GM12878 (cell line): ENCODE results near the gene ASF1B. TPM values are rescaled to one million over a fixed set of nuclear protein-coding genes. Genes with fewer than 3 reads are reported as not detected.

ENCODE experiments used
- ATAC-seq: fragments of 200-7000 bp; cut with Tn5 transposase; 3 replicates; pipeline ENCODE4 v1.9.1; 2020; ENCODE audit warnings: mild to moderate bottlenecking, moderate library complexity
- BruUV-seq: library from RNA; stranded (reverse); fragments of 400-500 nt; replicated peaks from 2 replicates; lab custom pipeline; 2021; lab: Mats Ljungman, UMichigan
- CTCF ChIA-PET: fragments of 300-600 bp; sonication (Branson Sonifier 250); formaldehyde crosslinking; extraction: SDS; loops from one replicate; lab custom pipeline; 2021; ENCODE audit warnings: inconsistent platforms; lab: Yijun Ruan, JAX
- POLR2A ChIA-PET: fragments of 350-600 bp; formaldehyde crosslinking; extraction: SDS; loops from one replicate; lab custom pipeline; 2021; ENCODE audit warnings: inconsistent platforms; lab: Charles Lee
- RAD21 ChIA-PET: fragments of 300-600 bp; sonication (Branson Sonifier 250); formaldehyde crosslinking; loops from one replicate; lab custom pipeline; 2023; ENCODE audit warnings: antibody characterized with exemption; ENCODE audit not compliant: unreplicated experiment; lab: Charles Lee
- SMC1A ChIA-PET: fragments of 300-600 bp; sonication (Branson Sonifier 250); formaldehyde crosslinking; loops from one replicate; lab custom pipeline; 2023; ENCODE audit not compliant: unreplicated experiment, uncharacterized antibody; lab: Charles Lee
- DNase-seq: peaks from one replicate; pipeline ENCODE4 v3.0.0-alpha.2; 2011; ENCODE audit warnings: low read depth, low spot score
- FAIRE-seq: peaks from 3 replicates; lab custom pipeline; 2011; peaks lifted over from hg19 to GRCh38; lab: Jason Lieb, UNC
- H2AFZ ChIP-seq: 2 replicates; pipeline ENCODE4 v1.6.0; 2011; ENCODE audit warnings: low read depth, low read length, control low read depth; ENCODE audit not compliant: control insufficient read depth
- H3K27ac ChIP-seq: 2 replicates; pipeline ENCODE4 v1.5.1; 2011; ENCODE audit warnings: control low read depth; ENCODE audit not compliant: control insufficient read depth, insufficient read depth
- H3K27me3 ChIP-seq, 2 experiments: replicated peaks in 1 of 2; 2 replicates each; pipeline versions ENCODE4 v1.6.0 to v1.6.1; 2011; ENCODE audit warnings: low read length in 1 of 2; ENCODE audit not compliant: control insufficient read depth in 2 of 2, insufficient read depth in 2 of 2
- H3K36me3 ChIP-seq, 2 experiments: 2 replicates each; pipeline ENCODE4 v1.5.1; 2011; ENCODE audit warnings: low read length in 1 of 2; ENCODE audit not compliant: control insufficient read depth in 2 of 2, insufficient read depth in 2 of 2
- H3K4me1 ChIP-seq: 2 replicates; pipeline ENCODE4 v1.6.1; 2011; ENCODE audit warnings: mild to moderate bottlenecking, low read length, moderate library complexity, mixed read lengths; ENCODE audit not compliant: control insufficient read depth, insufficient read depth
- H3K4me2 ChIP-seq: 2 replicates; pipeline ENCODE4 v1.6.0; 2011; ENCODE audit warnings: control low read depth; ENCODE audit not compliant: control insufficient read depth, insufficient read depth
- H3K4me3 ChIP-seq: fragments of 200-600 bp; sonication (generic); 2 replicates; pipeline ENCODE4 v1.5.1; 2016
- H3K79me2 ChIP-seq: 2 replicates; pipeline ENCODE4 v1.6.0; 2011; ENCODE audit warnings: low read length; ENCODE audit not compliant: control insufficient read depth, insufficient read depth
- H3K9ac ChIP-seq: 2 replicates; pipeline ENCODE4 v1.8.0; 2011; ENCODE audit warnings: low read length, control low read depth, mixed read lengths; ENCODE audit not compliant: control insufficient read depth, insufficient read depth
- H3K9me3 ChIP-seq: replicated peaks from 3 replicates; pipeline ENCODE4 v1.5.1; 2011; ENCODE audit warnings: mild to moderate bottlenecking, low read length; ENCODE audit not compliant: control insufficient read depth, insufficient read depth
- H4K20me1 ChIP-seq: 2 replicates; pipeline ENCODE4 v1.6.0; 2011; ENCODE audit not compliant: control insufficient read depth, insufficient read depth
- KLF5 ChIP-seq: fragments of 450-650 bp; IDR thresholded peaks from 2 replicates; pipeline ENCODE4 v1.6.1; 2014; ENCODE audit warnings: mild to moderate bottlenecking; ENCODE audit not compliant: partially characterized antibody
- LARP7 ChIP-seq: fragments of 450-650 bp; IDR thresholded peaks from 2 replicates; pipeline ENCODE4 v1.6.1; 2017; ENCODE audit warnings: mild to moderate bottlenecking
- MXI1 ChIP-seq: fragments of 150-350 bp; IDR thresholded peaks from 2 replicates; pipeline ENCODE4 v1.6.1; 2011; ENCODE audit warnings: low read depth, mild to moderate bottlenecking, inconsistent platforms, low read length, improper control_type of control experiment
- NR2C2 ChIP-seq: IDR thresholded peaks from 2 replicates; pipeline ENCODE4 v1.6.1; 2011; ENCODE audit warnings: borderline replicate concordance, low read depth; ENCODE audit not compliant: control insufficient read depth, insufficient read length
- RELA ChIP-seq: fragments of 450-650 bp; IDR thresholded peaks from 2 replicates; pipeline ENCODE4 v1.8.0; 2014; ENCODE audit warnings: borderline replicate concordance; ENCODE audit not compliant: partially characterized antibody
- RUNX3 ChIP-seq: IDR thresholded peaks from 2 replicates; pipeline ENCODE4 v1.6.1; 2012; ENCODE audit warnings: low read length, inconsistent platforms
- SIN3A ChIP-seq: IDR thresholded peaks from 2 replicates; pipeline ENCODE4 v1.6.1; 2012; ENCODE audit warnings: low read depth, low read length, improper control_type of control experiment
- YY1 ChIP-seq: IDR thresholded peaks from 2 replicates; pipeline ENCODE4 v1.6.1; 2011; ENCODE audit warnings: low read depth, mild to moderate bottlenecking, low read length
- WGBS: methylation state at CpG from one replicate; pipeline ENCODE4 v1.1.6; 2016; ENCODE audit warnings: low lambda C conversion rate; ENCODE audit not compliant: insufficient replicate concordance, insufficient coverage; ENCODE audit errors: missing lambda C conversion rate; 5-methylcytosine and 5-hydroxymethylcytosine counted together
- in situ Hi-C: fragments of 300-500 bp; cut with MboI; formaldehyde crosslinking; loops from 9 replicates; pipeline ENCODE4 v1.14.3; 2018; ENCODE audit warnings: mixed read lengths
- intact Hi-C: fragments of 100-400 bp; cut with micrococcal nuclease; formaldehyde crosslinking; loops from one replicate; pipeline ENCODE4 v1.14.2; 2022; ENCODE audit not compliant: unreplicated experiment
- polyA plus RNA-seq, 11 experiments: library from polyadenylated mRNA; depleted of rRNA in 4 of 11; unstranded in 6 of 11; stranded (reverse) in 5 of 11; fragments of >200 nt; fragmentation: Nextera tagmentation in 4 of 11; fragmentation: Illumina TruSeq in 1 of 11; extraction: Ambion mirVana in 4 of 11; extraction: Trizol in 1 of 11; gene quantifications; 1 replicate in 1 of 11; 2 replicates in 10 of 11; pipeline versions ENCODE4 v1.2.1 to v1.2.3, GENCODE V29; 2011 to 2016; ENCODE audit warnings: inconsistent platforms in 2 of 11, missing spikeins in 2 of 11, low read depth in 1 of 11
- total RNA-seq, 4 experiments: library from RNA; depleted of rRNA in 3 of 4; stranded (reverse); fragments of >200 nt in 3 of 4; fragmentation: Illumina TruSeq in 1 of 4; extraction: Trizol in 1 of 4; gene quantifications; 2 replicates each; pipeline versions ENCODE4 v1.2.1 to v1.2.3, GENCODE V29; 2013 to 2021
- TF ChIP-seq, protein P1 (sequence below): IDR thresholded peaks from 2 replicates; pipeline ENCODE4 v1.6.1; 2011; ENCODE audit warnings: mild to moderate bottlenecking, low read depth, low read length, moderate library complexity; ENCODE audit not compliant: insufficient replicate concordance
- TF ChIP-seq, protein P2 (sequence below): fragments of 450-650 bp; IDR thresholded peaks from 2 replicates; pipeline ENCODE4 v1.6.1; 2016; ENCODE audit warnings: mild to moderate bottlenecking

Gene ASF1B
- total and polyA plus RNA-seq, 10 of the 15 experiments (the other 5 are each of a cell fraction or from before 2014, with no cell fraction given), result 10.4 to 217 (median 90.2) TPM

GRCh38 chr19:14116918-14117578, 19.3 kb downstream of the ASF1B start:
- Histone ChIP-seq H3K9me3 (no peaks in the 10 kb centered on the region), H3K36me3 (peaks cover 0 to 2% of the 10 kb centered on the region in 2 experiments; a peak in 2 of 4 replicates), H3K27ac (0 out of 2 replicates have a peak overlapping the region, but pooled peaks have one; percentile 18), H3K9ac (peak overlapping the region; percentile 64), H3K27me3 (no peaks in the 10 kb centered on the region), H3K4me3 (peak overlapping the region; percentile 70), H3K4me1 (peaks cover 16% of the 10 kb centered on the region), H3K4me2 (peak overlapping the region; percentile 90), H3K79me2 (peaks cover 8% of the 10 kb centered on the region), H4K20me1 (no peaks in the 10 kb centered on the region), H2AFZ (peak overlapping the region; percentile 28; the same call in 1 of the 2 replicates)
- DNase-seq (no peak), FAIRE-seq (no peak), ATAC-seq (no peak)
- BruUV-seq, result no TSS peak
- POLR2A ChIA-PET, result interaction anchor here (0.9 to 1.7 kb wide), 3 partner anchors 17 to 35 kb away, joined by 3 to 5 read pairs (median 5); partner anchors contain the start of gene ASF1B
- under 1% methylated on average over 27 of the region's 33 CpGs for WGBS
- SMC1A ChIA-PET, result interaction anchor here (1.0 to 1.3 kb wide), 3 partner anchors 19 to 25 kb away, joined by 3 to 5 read pairs (median 4); partner anchors contain the start of gene ASF1B
- intact Hi-C loops (loop anchor here (5.0 kb wide), 1 partner anchor 35 kb away; no protein-coding TSS in a partner anchor), in situ Hi-C loops (no loop called here)
- TF ChIP-seq NR2C2 (no peak), YY1 (peak; percentile 27; the same call in 1 of the 2 replicates), RUNX3 (0 out of 2 replicates have a peak, but pooled peaks have one; percentile 7), KLF5 (no peak), SIN3A (0 out of 2 replicates have a peak, but pooled peaks have one; percentile 60), RELA (no peak), LARP7 (0 out of 2 replicates have a peak, but pooled peaks have one; percentile 43), MXI1 (no peak)
- TF ChIP-seq, protein P1, sequence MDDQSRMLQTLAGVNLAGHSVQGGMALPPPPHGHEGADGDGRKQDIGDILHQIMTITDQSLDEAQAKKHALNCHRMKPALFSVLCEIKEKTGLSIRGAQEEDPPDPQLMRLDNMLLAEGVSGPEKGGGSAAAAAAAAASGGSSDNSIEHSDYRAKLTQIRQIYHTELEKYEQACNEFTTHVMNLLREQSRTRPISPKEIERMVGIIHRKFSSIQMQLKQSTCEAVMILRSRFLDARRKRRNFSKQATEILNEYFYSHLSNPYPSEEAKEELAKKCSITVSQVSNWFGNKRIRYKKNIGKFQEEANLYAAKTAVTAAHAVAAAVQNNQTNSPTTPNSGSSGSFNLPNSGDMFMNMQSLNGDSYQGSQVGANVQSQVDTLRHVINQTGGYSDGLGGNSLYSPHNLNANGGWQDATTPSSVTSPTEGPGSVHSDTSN, result peak; percentile 28
- TF ChIP-seq, protein P2, sequence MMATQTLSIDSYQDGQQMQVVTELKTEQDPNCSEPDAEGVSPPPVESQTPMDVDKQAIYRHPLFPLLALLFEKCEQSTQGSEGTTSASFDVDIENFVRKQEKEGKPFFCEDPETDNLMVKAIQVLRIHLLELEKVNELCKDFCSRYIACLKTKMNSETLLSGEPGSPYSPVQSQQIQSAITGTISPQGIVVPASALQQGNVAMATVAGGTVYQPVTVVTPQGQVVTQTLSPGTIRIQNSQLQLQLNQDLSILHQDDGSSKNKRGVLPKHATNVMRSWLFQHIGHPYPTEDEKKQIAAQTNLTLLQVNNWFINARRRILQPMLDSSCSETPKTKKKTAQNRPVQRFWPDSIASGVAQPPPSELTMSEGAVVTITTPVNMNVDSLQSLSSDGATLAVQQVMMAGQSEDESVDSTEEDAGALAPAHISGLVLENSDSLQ, result peak; percentile 6; the same call in 1 of the 2 replicates
- CTCF ChIA-PET, result interaction anchor here (0.7 to 3.9 kb wide), 6 partner anchors 20 to 214 kb away, joined by 3 to 30 read pairs (median 8); partner anchors contain the start of genes ASF1B and IL27RA
- RAD21 ChIA-PET, result interaction anchor here (0.7 to 1.6 kb wide), 3 partner anchors 19 to 58 kb away, joined by 3 to 8 read pairs (median 4); partner anchors contain the start of gene ASF1B
